Adrenal gland (tissue), 19 donors: ENCODE results near the gene AHCY. TPM values are rescaled to one million over a fixed set of nuclear protein-coding genes. Genes with fewer than 3 reads are reported as not detected.
A peak's percentile ranks its signal among the peaks of the same experiment; 100 is the strongest.
"Not testable (repeated sequence)": the region's sequence is repeated elsewhere in the genome, so short reads cannot be mapped to it uniquely, and the experiment has no call there.

ENCODE experiments used
- DNase-seq, 7 donors: peaks; one replicate each; pipeline ENCODE4 v3.0.0-alpha.2; 2019 to 2020
- H3K27ac ChIP-seq, 5 donors: fragments of 200-600 bp; sonication (generic) in 4 of 5; 1 replicate in 3 of 5; 2 replicates in 2 of 5; pipeline versions ENCODE4 v1.5.1 to v1.8.0; 2016 to 2020; ENCODE audit warnings: mild to moderate bottlenecking in 1 of 5
- H3K27me3 ChIP-seq: fragments of 200-600 bp; 2 replicates; pipeline ENCODE4 v1.8.0; 2021
- H3K36me3 ChIP-seq, 2 donors: fragments of 200-600 bp; replicated peaks in 1 of 2; 1 replicate in 1 of 2; 2 replicates in 1 of 2; pipeline versions ENCODE4 v1.5.1 to v1.8.0; 2018 to 2022
- H3K4me1 ChIP-seq, 2 donors: fragments of 200-600 bp; replicated peaks in 1 of 2; 1 replicate in 1 of 2; 2 replicates in 1 of 2; pipeline versions ENCODE4 v1.5.1 to v1.8.0; 2018 to 2021
- H3K4me3 ChIP-seq, 4 donors: fragments of 200-600 bp; sonication (generic) in 3 of 4; one replicate each; pipeline ENCODE4 v1.5.1; 2016 to 2018
- H3K9me3 ChIP-seq, 3 donors: fragments of 200-600 bp; sonication (generic) in 1 of 3; replicated peaks in 1 of 3; 1 replicate in 2 of 3; 2 replicates in 1 of 3; pipeline versions ENCODE4 v1.5.1 to v1.8.0; 2016 to 2021
- POLR2A ChIP-seq, 2 donors: fragments of 450-650 bp; IDR thresholded peaks; one replicate each; pipeline ENCODE4 v1.6.1; 2017; ENCODE audit warnings: antibody characterized with exemption in 2 of 2, mild to moderate bottlenecking in 2 of 2, moderate library complexity in 1 of 2
- WGBS, 4 donors: extraction: QIAGEN DNeasy Blood & Tissue Kit in 2 of 4; methylation state at CpG; one replicate each; pipeline versions ENCODE4 v1.1.5 to v1.1.7; 2013 to 2017; 5-methylcytosine and 5-hydroxymethylcytosine counted together
- intact Hi-C, 2 donors: fragments of 100-400 bp; cut with DNase I; formaldehyde crosslinking; loops; one replicate each; pipeline versions ENCODE4 v1.14.1 to v1.15.0; 2022 to 2023
- long read RNA-seq, 10 donors: library from polyadenylated mRNA in 3 of 10; unstranded in 2 of 10; stranded (forward) in 1 of 10; transcript quantifications; one replicate each; pipeline ENCODE4 v2.0.0 and lab custom pipeline, GENCODE V29; 2021 to 2026
- polyA plus RNA-seq, 3 donors: library from polyadenylated mRNA; stranded (reverse); fragments of 200-250 nt in 2 of 3; fragments of 350-450 nt in 1 of 3; fragmentation: Illumina TruSeq in 1 of 3; extraction: RNeasy Lipid Tissue Mini Kit (QIAGEN cat#74804) in 1 of 3; gene quantifications; one replicate each; pipeline ENCODE4 v1.2.3, GENCODE V29; 2013 to 2014
- total RNA-seq, 9 donors: library from RNA; depleted of rRNA in 4 of 9; stranded (reverse); fragments of >200 nt in 4 of 9; fragments of 120-200 nt in 1 of 9; fragmentation: NEBNext Ultra II Directional in 1 of 9; extraction: Animal tissue kit (Norgen Biotek cat#: 25700) in 1 of 9; gene quantifications; one replicate each; pipeline versions ENCODE4 v1.1.0 to v1.2.4, GENCODE V29; 2013 to 2023
- TF ChIP-seq, protein P1 (sequence below), 6 experiments: fragments of 450-650 bp in 4 of 6; fragments of 200-600 bp in 2 of 6; sonication (generic) in 1 of 6; IDR thresholded peaks; 1 replicate in 5 of 6; 2 replicates in 1 of 6; pipeline versions ENCODE4 v1.5.1 to v1.8.0; 2016 to 2021; ENCODE audit warnings: antibody characterized with exemption in 6 of 6, mild to moderate bottlenecking in 2 of 6, moderate library complexity in 1 of 6
- donor health status: healthy with polysubstance abuse.
- donor health status: Bipolar disorder and iron deficiency.
- donor health status: DM: yes; HTN: yes; CAD: no.
- donor health status: DM: no; HTN: no; CAD: no.
- donor health status: DM: no; HTN: no; CAD: no.
- donor health status: DM: yes; HTN: yes; CAD: no.

Gene AHCY
- 100 to 1,000 TPM in 1 of 9 donors, 10 to 100 TPM in 8; 57.6 to 136 (median 77.5) TPM for total RNA-seq
- 10 to 100 TPM; 70.2 to 74.0 (median 72.7) TPM for polyA plus RNA-seq
- long read RNA-seq, donor 1, transcript AHCY-201 (10 exons, 2,143 nt): major isoform, 25 of 25 reads
- long read RNA-seq, donor 1, partial matches to known transcripts: 0 of 25 reads
- long read RNA-seq, donor 1, other reads (novel, unspliced or antisense): 0 of 25 reads
- long read RNA-seq, donor 2, transcript AHCY-201 (10 exons, 2,143 nt): major isoform, 26 of 32 reads
- long read RNA-seq, donor 2, partial matches to known transcripts: 5 of 32 reads
- long read RNA-seq, donor 2, other reads (novel, unspliced or antisense): 0 of 32 reads
- long read RNA-seq, donor 3, transcript AHCY-201 (10 exons, 2,143 nt): major isoform, 13 of 13 reads
- long read RNA-seq, donor 3, partial matches to known transcripts: 0 of 13 reads
- long read RNA-seq, donor 3, other reads (novel, unspliced or antisense): 0 of 13 reads
- long read RNA-seq, donor 4, transcript AHCY-201 (10 exons, 2,143 nt): major isoform, 34 of 45 reads
- long read RNA-seq, donor 4, partial matches to known transcripts: 5 of 45 reads
- long read RNA-seq, donor 4, other reads (novel, unspliced or antisense): 6 of 45 reads
- long read RNA-seq, donor 5, transcript AHCY-201 (10 exons, 2,143 nt): major isoform, 79 of 99 reads
- long read RNA-seq, donor 5, partial matches to known transcripts: 5 of 99 reads
- long read RNA-seq, donor 5, other reads (novel, unspliced or antisense): 15 of 99 reads
- long read RNA-seq, donor 6, transcript AHCY-201 (10 exons, 2,143 nt): major isoform, 29 of 36 reads
- long read RNA-seq, donor 6, partial matches to known transcripts: 1 of 36 reads
- long read RNA-seq, donor 6, other reads (novel, unspliced or antisense): 6 of 36 reads
- long read RNA-seq, donor 7, transcript AHCY-201 (10 exons, 2,143 nt): major isoform, 14 of 14 reads
- long read RNA-seq, donor 7, partial matches to known transcripts: 0 of 14 reads
- long read RNA-seq, donor 7, other reads (novel, unspliced or antisense): 0 of 14 reads
- long read RNA-seq, donor 8, transcript AHCY-201 (10 exons, 2,143 nt): major isoform, 40 of 46 reads
- long read RNA-seq, donor 8, partial matches to known transcripts: 6 of 46 reads
- long read RNA-seq, donor 8, other reads (novel, unspliced or antisense): 0 of 46 reads
- long read RNA-seq, donor 9, transcript AHCY-201 (10 exons, 2,143 nt): major isoform, 17 of 22 reads
- long read RNA-seq, donor 9, partial matches to known transcripts: 5 of 22 reads
- long read RNA-seq, donor 9, other reads (novel, unspliced or antisense): 0 of 22 reads
- long read RNA-seq, donor 10, transcript AHCY-201 (10 exons, 2,143 nt): major isoform, 8 of 8 reads
- long read RNA-seq, donor 10, partial matches to known transcripts: 0 of 8 reads
- long read RNA-seq, donor 10, other reads (novel, unspliced or antisense): 0 of 8 reads

DNA sequence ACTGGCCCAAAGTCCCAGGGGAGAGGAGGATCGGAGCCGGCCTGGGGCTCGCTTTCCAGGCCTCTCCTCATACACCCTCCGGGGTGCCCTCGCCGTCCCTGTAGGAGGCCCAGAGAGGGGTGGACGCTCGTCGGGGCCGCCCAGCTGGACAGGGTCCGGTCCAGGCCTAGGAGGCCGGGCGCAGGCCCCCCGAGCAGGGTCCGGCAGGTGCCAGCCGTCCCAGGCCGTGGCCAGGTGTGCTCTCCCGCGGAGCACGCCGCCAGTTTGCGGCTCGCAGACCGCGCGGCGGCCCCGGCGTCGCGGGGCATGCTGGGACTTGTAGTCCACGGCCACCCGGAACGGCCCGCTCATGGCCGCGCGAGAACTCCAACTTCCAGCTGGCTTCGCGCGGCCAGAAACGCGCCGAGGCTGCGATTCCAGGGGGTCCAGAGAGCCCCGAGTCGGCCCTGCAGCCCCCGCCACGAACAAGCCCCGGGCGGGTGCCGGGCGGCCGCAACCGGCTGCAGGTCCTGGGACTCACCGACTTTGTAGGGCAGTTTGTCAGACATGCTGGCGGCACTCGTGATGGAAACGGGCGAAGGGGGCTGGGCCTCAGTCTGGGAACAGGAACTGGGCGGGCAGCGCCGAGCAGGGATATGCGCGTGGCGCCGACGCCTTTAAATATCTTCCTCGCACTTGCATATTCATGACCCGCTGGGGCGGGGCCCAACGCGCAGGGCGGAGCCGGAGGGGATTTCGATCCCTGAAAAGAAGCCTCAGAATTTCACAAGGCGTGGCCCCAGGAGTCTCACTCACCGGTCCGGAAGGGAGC is at the start of gene AHCY:
AHCY (minus strand) TSS at position 633 of the 811 bp plus-strand sequence; CDS start at position 548, 85 bp downstream.
- intact Hi-C loops: no loop called here
- WGBS, 4 donors: 0% methylated on average over 28 to 79 of the region's 79 CpGs
- peak; percentile 69 to 71 for TF ChIP-seq POLR2A (IDR thresholded peaks at IDR 0.05)
- TF ChIP-seq, protein P1, sequence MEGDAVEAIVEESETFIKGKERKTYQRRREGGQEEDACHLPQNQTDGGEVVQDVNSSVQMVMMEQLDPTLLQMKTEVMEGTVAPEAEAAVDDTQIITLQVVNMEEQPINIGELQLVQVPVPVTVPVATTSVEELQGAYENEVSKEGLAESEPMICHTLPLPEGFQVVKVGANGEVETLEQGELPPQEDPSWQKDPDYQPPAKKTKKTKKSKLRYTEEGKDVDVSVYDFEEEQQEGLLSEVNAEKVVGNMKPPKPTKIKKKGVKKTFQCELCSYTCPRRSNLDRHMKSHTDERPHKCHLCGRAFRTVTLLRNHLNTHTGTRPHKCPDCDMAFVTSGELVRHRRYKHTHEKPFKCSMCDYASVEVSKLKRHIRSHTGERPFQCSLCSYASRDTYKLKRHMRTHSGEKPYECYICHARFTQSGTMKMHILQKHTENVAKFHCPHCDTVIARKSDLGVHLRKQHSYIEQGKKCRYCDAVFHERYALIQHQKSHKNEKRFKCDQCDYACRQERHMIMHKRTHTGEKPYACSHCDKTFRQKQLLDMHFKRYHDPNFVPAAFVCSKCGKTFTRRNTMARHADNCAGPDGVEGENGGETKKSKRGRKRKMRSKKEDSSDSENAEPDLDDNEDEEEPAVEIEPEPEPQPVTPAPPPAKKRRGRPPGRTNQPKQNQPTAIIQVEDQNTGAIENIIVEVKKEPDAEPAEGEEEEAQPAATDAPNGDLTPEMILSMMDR (IDR thresholded peaks at IDR 0.05): peak in 1 of 6 experiments; percentile 12
- Histone ChIP-seq H3K27me3 (no peaks in the 10 kb centered on the region), H3K27ac (peak within 1 kb of the TSS; percentile 86 to 96 (median 93)), H3K9me3 (no peaks in the 10 kb centered on the region), H3K4me1 (peaks cover 14 to 23% of the 10 kb centered on the region in 2 donors), H3K36me3 (no peaks in the 10 kb centered on the region), H3K4me3 (peak within 1 kb of the TSS; percentile 51 to 74 (median 72))
- DNase-seq: peak; percentile 94 to 99 (median 98)

DNA sequence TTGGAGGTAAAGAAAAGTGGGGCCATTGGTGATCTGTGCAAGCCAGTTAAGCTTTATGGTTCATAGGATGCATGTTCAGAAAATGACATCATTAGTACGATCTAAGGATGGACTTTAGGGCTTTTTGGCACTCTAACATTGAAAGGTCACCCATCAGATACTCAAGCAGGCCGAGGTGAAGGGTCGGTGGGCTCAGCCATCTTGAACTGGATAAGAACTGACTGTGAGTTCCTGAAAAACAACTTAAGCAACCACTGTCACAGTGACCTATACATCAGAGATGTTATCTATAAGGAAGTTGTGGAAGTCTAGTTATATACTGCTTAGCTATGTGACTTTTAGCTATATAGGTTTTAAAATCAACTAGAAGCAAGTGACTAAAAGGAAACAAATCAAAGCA is 46.9 kb upstream of the AHCY start:
- Histone ChIP-seq H3K4me1 (no peaks in the 10 kb centered on the region), H3K36me3 (no peaks in the 10 kb centered on the region), H3K27ac (no peak overlapping the region), H3K4me3 (no peak overlapping the region), H3K27me3 (no peaks in the 10 kb centered on the region), H3K9me3 (no peaks in the 10 kb centered on the region)
- intact Hi-C loops: no loop called here
- TF ChIP-seq, protein P1 (IDR thresholded peaks at IDR 0.05): no peak
- no peak for TF ChIP-seq POLR2A (IDR thresholded peaks at IDR 0.05)
- WGBS, 4 donors: 52 to 77% (median 63%) methylated on average over 3 of the region's 3 CpGs
- DNase-seq: no peak

DNA sequence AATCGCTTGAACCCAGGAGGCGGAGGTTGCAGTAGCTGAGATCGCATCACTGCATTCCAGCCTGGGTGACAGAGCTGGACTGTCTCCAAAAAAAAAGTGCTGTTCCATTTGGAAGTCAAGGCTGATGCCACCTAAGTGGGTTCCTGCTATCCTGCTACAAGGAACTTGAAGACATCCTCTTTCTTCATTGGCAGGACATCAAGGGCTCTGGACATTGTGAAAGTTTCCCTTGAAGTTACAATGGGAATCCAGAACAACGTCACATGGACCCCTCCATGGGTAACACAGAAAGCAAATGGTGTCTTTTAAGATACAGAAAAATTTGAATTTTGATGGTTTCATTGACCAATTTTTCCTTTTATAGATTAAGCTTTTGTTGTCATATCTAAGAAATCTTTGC is 44.4 kb upstream of the AHCY start:
- Histone ChIP-seq H3K27me3 (no peaks in the 10 kb centered on the region), H3K27ac (no peak overlapping the region), H3K9me3 (no peaks in the 10 kb centered on the region), H3K4me1 (no peaks in the 10 kb centered on the region), H3K36me3 (no peaks in the 10 kb centered on the region), H3K4me3 (no peak overlapping the region)
- no peak for TF ChIP-seq POLR2A (IDR thresholded peaks at IDR 0.05)
- TF ChIP-seq, protein P1 (IDR thresholded peaks at IDR 0.05): no peak
- DNase-seq: peak in 1 of 7 donors; percentile 22
- 76 to 87% (median 81%) methylated on average over 4 of the region's 4 CpGs for WGBS, 4 donors
- intact Hi-C loops: no loop called here

DNA sequence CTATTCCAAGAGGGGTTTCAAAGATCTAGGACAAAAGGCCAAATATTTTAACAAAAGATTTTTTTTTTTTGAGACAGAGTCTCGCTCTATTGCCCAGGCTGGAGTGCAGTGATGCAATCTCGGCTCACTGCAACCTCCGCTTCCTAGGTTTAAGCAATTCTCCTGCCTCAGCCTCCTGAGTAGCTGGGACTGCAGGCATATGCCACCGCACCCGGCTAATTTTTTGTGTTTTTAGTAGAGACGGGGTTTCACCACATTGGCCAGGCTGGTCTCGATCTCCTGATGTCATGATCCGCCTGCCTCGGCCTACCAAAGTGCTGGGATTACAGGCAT is 43.3 kb upstream of the AHCY start:
- H3K36me3 ChIP-seq, H3K27me3 ChIP-seq, H3K4me3 ChIP-seq, DNase-seq, H3K27ac ChIP-seq, H3K9me3 ChIP-seq, intact Hi-C loops, H3K4me1 ChIP-seq: not testable (repeated sequence)
- 92 to 96% (median 94%) methylated on average over 9 of the region's 9 CpGs for WGBS, 4 donors

DNA sequence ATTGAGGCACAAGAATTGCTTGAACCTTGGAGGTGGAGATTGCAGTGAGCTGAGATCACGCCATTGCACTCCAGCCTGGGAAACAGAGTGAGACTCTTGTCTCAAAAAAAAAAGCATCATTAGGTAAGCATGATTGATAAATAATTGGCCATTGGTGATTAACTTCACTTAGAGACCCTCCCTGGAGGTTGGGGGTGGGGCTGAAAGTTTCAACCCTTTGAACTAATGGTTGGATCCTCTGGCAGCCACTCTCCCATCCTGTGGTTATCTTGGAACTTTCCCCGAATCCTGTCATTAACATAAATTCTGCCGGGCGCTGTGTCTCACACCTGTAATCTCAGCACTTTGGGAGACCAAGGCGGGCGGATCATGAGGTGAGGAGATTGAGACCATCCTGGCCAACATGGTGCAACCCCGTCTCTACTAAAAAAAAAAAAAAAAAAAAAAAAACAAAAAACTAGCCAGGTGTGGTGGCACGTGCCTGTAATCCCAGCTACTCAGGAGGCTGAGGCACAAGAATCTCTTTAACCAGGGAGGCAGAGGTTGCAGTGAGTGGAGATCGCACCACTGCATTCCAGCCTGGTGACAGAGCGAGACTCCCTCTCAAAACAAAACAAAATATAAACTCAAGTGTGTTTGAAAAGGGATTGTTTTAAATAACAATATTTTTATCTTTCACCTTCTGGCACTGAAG is 42.8 kb upstream of the AHCY start:
- intact Hi-C loops, H3K36me3 ChIP-seq, H3K9me3 ChIP-seq, H3K4me3 ChIP-seq, DNase-seq, H3K27me3 ChIP-seq, H3K27ac ChIP-seq, H3K4me1 ChIP-seq: not testable (repeated sequence)
- WGBS, 4 donors: 86 to 90% (median 87%) methylated on average over 10 of the region's 10 CpGs
